ENCODE results near the gene RP9. TPM values are rescaled to one million over a fixed set of nuclear protein-coding genes. Genes with fewer than 3 reads are reported as not detected.

RP9 gene
- total and polyA plus RNA-seq, 2 of the 4 experiments (the other 2 are of a cell fraction) = 9.5 to 18.1 TPM

GRCh38 chr7:33048704-33049103 lies 60.5 kb downstream of the RP9 start:
- peak overlapping the region; percentile 31; the same call in 1 of the 2 replicates for H3K27ac ChIP-seq (ENCODE audit: insufficient read depth, low read length)
- no CpG with 5 or more reads among the region's 1 CpG for WGBS, 2 experiments (ENCODE audit: extremely low coverage in 2 of 2, insufficient read length in 1 of 2)
- H4K8ac ChIP-seq (ENCODE audit: low read depth in 2 of 2, low read length in 2 of 2) = no peak overlapping the region
- H4K91ac ChIP-seq (ENCODE audit: insufficient read depth, low read depth, low read length) = no peak overlapping the region
- H2BK120ac ChIP-seq (ENCODE audit: low read depth, low read length) = no peak overlapping the region
- H3K27me3 ChIP-seq (ENCODE audit: control insufficient read depth, insufficient read depth, low read length) = no peaks in the 10 kb centered on the region
- no peak for DNase-seq
- no peak overlapping the region for H3K4me2 ChIP-seq (ENCODE audit: low read depth, low read length)
- H3K4me3 ChIP-seq (ENCODE audit: insufficient read depth, low read depth, low read length) = no peak overlapping the region
- H3K9me3 ChIP-seq (ENCODE audit: control insufficient read depth, insufficient read depth, low read length) = no peaks in the 10 kb centered on the region
- H3K14ac ChIP-seq (replicated peaks; ENCODE audit: low read depth, low read length) = no peak overlapping the region
- H3K9ac ChIP-seq (ENCODE audit: low read depth, low read length) = no peak overlapping the region
- H2BK20ac ChIP-seq (ENCODE audit: low read depth, low read length) = no peak overlapping the region
- no peak; the same call in 1 of the 2 replicates for ATAC-seq (ENCODE audit: low read depth)
- peaks cover 2% of the 10 kb centered on the region for H3K4me1 ChIP-seq (ENCODE audit: control insufficient read depth, insufficient read depth, low read length)
- H3K79me1 ChIP-seq (ENCODE audit: low read depth in 1 of 2, low read length in 2 of 2) = peaks cover 15 to 50% of the 10 kb centered on the region in 2 experiments
- H3K18ac ChIP-seq (ENCODE audit: low read depth, low read length) = no peak overlapping the region
- H3K9me1 ChIP-seq (ENCODE audit: insufficient read depth, low read length) = peaks cover 6% of the 10 kb centered on the region
- no peak overlapping the region for H4K5ac ChIP-seq (ENCODE audit: low read depth, low read length)
- CTCF ChIA-PET = interaction anchor here (0.6 to 1.2 kb wide), 3 partner anchors 9 to 203 kb away, joined by 3 read pairs; no protein-coding TSS in a partner anchor
- in situ Hi-C loops (cut with MboI; ENCODE audit: low sequenced_read_pairs) (no loop called here), intact Hi-C loops (cut with micrococcal nuclease) (no loop called here), dilution Hi-C loops (cut with HindIII; ENCODE audit: low sequenced_read_pairs, unreplicated experiment) (no loop called here)
- no TSS peak for BruUV-seq (replicated peaks)
- no peak overlapping the region for H3K56ac ChIP-seq (ENCODE audit: extremely low read depth, insufficient read depth, low read length)
- H4K20me1 ChIP-seq (ENCODE audit: insufficient read depth, low read length) = peaks cover 6% of the 10 kb centered on the region
- no peak overlapping the region for H3K23ac ChIP-seq (ENCODE audit: low read depth, low read length)
- TF ChIP-seq CHD1 (IDR thresholded peaks at IDR 0.05; ENCODE audit: low read depth, low read length) (no peak), MAZ (IDR thresholded peaks at IDR 0.05; ENCODE audit: borderline replicate concordance, low read depth, low read length) (no peak), RFX5 (IDR thresholded peaks at IDR 0.05; ENCODE audit: low read depth, low read length) (no peak), POLR2A (IDR thresholded peaks at IDR 0.05; ENCODE audit: low read depth, low read length) (no peak), MAFK (IDR thresholded peaks at IDR 0.05; ENCODE audit: low read depth, low read length) (no peak)
- H2AK5ac ChIP-seq (ENCODE audit: low read depth, low read length) = no peak overlapping the region
- POLR2A ChIA-PET (ENCODE audit: unreplicated experiment) = no interaction called here
- H3K4ac ChIP-seq (ENCODE audit: low read depth, low read length) = no peak overlapping the region
- no peak overlapping the region for H2BK15ac ChIP-seq (ENCODE audit: low read depth, low read length)
- no peak overlapping the region for H2AFZ ChIP-seq (replicated peaks; ENCODE audit: low read length, poor library complexity)
- no peak overlapping the region for H2AK9ac ChIP-seq (replicated peaks; ENCODE audit: low read depth, low read length, poor library complexity)
- H3K36me3 ChIP-seq (ENCODE audit: control insufficient read depth, insufficient read depth, low read length) = no peaks in the 10 kb centered on the region
- H2BK5ac ChIP-seq (ENCODE audit: low read depth, low read length, poor library complexity, severe bottlenecking) = peak overlapping the region; percentile 5
